SK-N-SH treated with all-trans-retinoic acid at 6 μM for 48 hours (cell line): ENCODE measurements around the gene SAMD15.

ENCODE experiments used
- ATAC-seq: fragments of 200-7000 bp; cut with Tn5 transposase; 3 replicates; pipeline ENCODE4 v1.9.1; 2020; ENCODE audit warnings: mild to moderate bottlenecking, moderate library complexity
- ARNTL ChIP-seq: fragments of 450-650 bp; formaldehyde crosslinking; IDR thresholded peaks from 2 replicates; pipeline ENCODE4 v1.5.0; 2020; ENCODE audit warnings: low read depth, mild to moderate bottlenecking, moderate library complexity, borderline replicate concordance
- BACH2 ChIP-seq: fragments of 250-450 bp; sonication (Bioruptor Pico); IDR thresholded peaks from 2 replicates; pipeline ENCODE4 v1.9.0; 2021; ENCODE audit warnings: mild to moderate bottlenecking, borderline replicate concordance
- CSDC2 ChIP-seq: fragments of 250-450 bp; sonication (Bioruptor Pico); IDR thresholded peaks from 2 replicates; pipeline ENCODE4 v1.5.0; 2020; ENCODE audit warnings: mild to moderate bottlenecking, moderate library complexity
- ESRRG ChIP-seq: fragments of 250-450 bp; sonication (Bioruptor Pico); IDR thresholded peaks from 2 replicates; pipeline ENCODE4 v1.6.1; 2021; ENCODE audit warnings: mild to moderate bottlenecking
- GLIS3 ChIP-seq: fragments of 250-450 bp; sonication (Bioruptor Pico); IDR thresholded peaks from 2 replicates; pipeline ENCODE4 v1.5.0; 2020; ENCODE audit warnings: mild to moderate bottlenecking, moderate library complexity
- ISL1 ChIP-seq: fragments of 250-450 bp; sonication (Bioruptor Pico); IDR thresholded peaks from 2 replicates; pipeline ENCODE4 v2.1.2; 2022; ENCODE audit warnings: mild to moderate bottlenecking, moderate library complexity
- OSR1 ChIP-seq: fragments of 250-450 bp; sonication (Bioruptor Pico); IDR thresholded peaks from 2 replicates; pipeline ENCODE4 v1.8.0; 2022; ENCODE audit warnings: moderate library complexity, mild to moderate bottlenecking, inconsistent platforms
- PPARA ChIP-seq: fragments of 250-450 bp; sonication (Bioruptor Pico); IDR thresholded peaks from 2 replicates; pipeline ENCODE4 v1.5.0; 2020; ENCODE audit warnings: mild to moderate bottlenecking, borderline replicate concordance
- RARB ChIP-seq: fragments of 250-450 bp; sonication (Bioruptor Pico); IDR thresholded peaks from 2 replicates; pipeline ENCODE4 v1.8.0; 2021; ENCODE audit warnings: mild to moderate bottlenecking, moderate library complexity
- SNAI2 ChIP-seq: fragments of 250-450 bp; sonication (Bioruptor Pico); IDR thresholded peaks from 2 replicates; pipeline ENCODE4 v1.5.0; 2020; ENCODE audit warnings: mild to moderate bottlenecking, moderate library complexity
- TCF4 ChIP-seq: fragments of 250-450 bp; sonication (Bioruptor Pico); IDR thresholded peaks from 2 replicates; pipeline ENCODE4 v1.8.0; 2021; ENCODE audit warnings: mild to moderate bottlenecking, moderate library complexity, borderline replicate concordance
- TOX ChIP-seq: fragments of 250-450 bp; sonication (Bioruptor Pico); IDR thresholded peaks from 2 replicates; pipeline ENCODE4 v1.8.0; 2021; ENCODE audit warnings: mild to moderate bottlenecking, moderate library complexity, borderline replicate concordance
- ZC3H10 ChIP-seq: fragments of 250-450 bp; sonication (Bioruptor Pico); IDR thresholded peaks from 2 replicates; pipeline ENCODE4 v1.5.1; 2021; ENCODE audit warnings: mild to moderate bottlenecking, moderate library complexity
- ZFP3 ChIP-seq: fragments of 250-450 bp; sonication (Bioruptor Pico); IDR thresholded peaks from 2 replicates; pipeline ENCODE4 v1.5.0; 2020; ENCODE audit warnings: mild to moderate bottlenecking, moderate library complexity
- ZFP30 ChIP-seq: fragments of 450-650 bp; formaldehyde crosslinking; IDR thresholded peaks from 2 replicates; pipeline ENCODE4 v1.5.0; 2022; ENCODE audit warnings: mild to moderate bottlenecking, moderate library complexity
- ZNF565 ChIP-seq: fragments of 450-650 bp; formaldehyde crosslinking; conservative IDR thresholded peaks from 2 replicates; pipeline ENCODE4 v1.5.0; 2020; ENCODE audit warnings: low read depth, mild to moderate bottlenecking, moderate library complexity
- ZNF8 ChIP-seq: fragments of 450-650 bp; formaldehyde crosslinking; IDR thresholded peaks from 2 replicates; pipeline ENCODE4 v1.5.0; 2020; ENCODE audit warnings: mild to moderate bottlenecking, moderate library complexity
- TF ChIP-seq, protein P1 (sequence below): fragments of 250-450 bp; sonication (Bioruptor Pico); IDR thresholded peaks from 2 replicates; pipeline ENCODE4 v1.5.1; 2021; ENCODE audit warnings: mild to moderate bottlenecking, moderate library complexity
- TF ChIP-seq, protein P2 (sequence below): fragments of 250-450 bp; sonication (Bioruptor Pico); IDR thresholded peaks from 2 replicates; pipeline ENCODE4 v1.5.0; 2020; ENCODE audit warnings: mild to moderate bottlenecking, moderate library complexity
- TF ChIP-seq, protein P3 (sequence below): fragments of 250-450 bp; sonication (Bioruptor Pico); IDR thresholded peaks from 2 replicates; pipeline ENCODE4 v1.5.1; 2020; ENCODE audit warnings: low read depth, mild to moderate bottlenecking, moderate library complexity
- TF ChIP-seq, protein P4 (sequence below): fragments of 250-450 bp; sonication (Bioruptor Pico); IDR thresholded peaks from 2 replicates; pipeline ENCODE4 v1.8.0; 2021; ENCODE audit warnings: low read depth, mild to moderate bottlenecking, moderate library complexity, borderline replicate concordance

Gene SAMD15

DNA sequence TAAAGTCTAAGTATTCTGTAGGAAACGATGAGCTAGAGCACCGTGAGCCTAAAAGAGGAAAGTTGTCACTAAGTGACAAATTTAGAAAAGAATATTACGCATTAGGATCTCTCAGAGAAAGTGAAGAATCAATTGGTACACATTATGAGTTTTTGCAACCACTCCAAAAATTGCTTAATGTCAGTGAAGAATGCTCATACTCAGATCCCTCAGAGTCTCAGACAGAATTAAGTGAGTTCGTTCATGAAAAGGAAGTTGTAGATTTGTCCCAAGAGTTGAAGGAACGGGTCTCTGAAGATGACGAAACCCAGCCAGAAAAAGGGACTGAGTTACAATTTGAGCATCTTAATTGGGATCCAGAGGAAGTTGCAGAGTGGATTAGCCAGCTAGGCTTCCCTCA, 1.5 kb downstream of the SAMD15 start (continued):
- TF ChIP-seq ISL1 (no peak), ZNF565 (CRISPR knock-in tag) (no peak), CSDC2 (no peak), GLIS3 (CRISPR knock-in tag) (no peak), ZFP30 (CRISPR knock-in tag) (no peak), SNAI2 (CRISPR knock-in tag) (no peak), ZFP3 (CRISPR knock-in tag) (no peak)

DNA sequence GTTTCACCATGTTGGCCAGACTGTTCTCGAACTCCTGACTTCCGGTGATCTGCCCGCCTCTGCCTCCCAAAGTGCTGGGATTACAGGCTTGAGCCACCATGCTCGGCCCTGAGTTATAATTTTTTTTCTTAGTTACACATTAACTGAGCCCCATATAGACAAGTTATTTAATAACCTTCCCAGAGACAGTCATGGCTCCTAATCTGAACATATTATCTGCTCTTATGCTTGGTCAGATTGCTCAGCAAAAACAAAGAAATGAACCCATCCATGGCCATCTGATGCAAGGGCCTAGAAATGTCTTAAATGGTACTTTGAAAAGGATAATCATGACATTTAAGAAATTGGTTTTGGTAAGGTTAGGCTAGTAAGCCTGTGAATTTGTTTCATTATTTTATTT, 13.0 kb downstream of the SAMD15 start:
- no peak for ATAC-seq
- TF ChIP-seq, protein P1, sequence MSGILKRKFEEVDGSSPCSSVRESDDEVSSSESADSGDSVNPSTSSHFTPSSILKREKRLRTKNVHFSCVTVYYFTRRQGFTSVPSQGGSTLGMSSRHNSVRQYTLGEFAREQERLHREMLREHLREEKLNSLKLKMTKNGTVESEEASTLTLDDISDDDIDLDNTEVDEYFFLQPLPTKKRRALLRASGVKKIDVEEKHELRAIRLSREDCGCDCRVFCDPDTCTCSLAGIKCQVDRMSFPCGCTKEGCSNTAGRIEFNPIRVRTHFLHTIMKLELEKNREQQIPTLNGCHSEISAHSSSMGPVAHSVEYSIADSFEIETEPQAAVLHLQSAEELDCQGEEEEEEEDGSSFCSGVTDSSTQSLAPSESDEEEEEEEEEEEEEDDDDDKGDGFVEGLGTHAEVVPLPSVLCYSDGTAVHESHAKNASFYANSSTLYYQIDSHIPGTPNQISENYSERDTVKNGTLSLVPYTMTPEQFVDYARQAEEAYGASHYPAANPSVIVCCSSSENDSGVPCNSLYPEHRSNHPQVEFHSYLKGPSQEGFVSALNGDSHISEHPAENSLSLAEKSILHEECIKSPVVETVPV (CRISPR knock-in tag): no peak
- TF ChIP-seq, protein P2, sequence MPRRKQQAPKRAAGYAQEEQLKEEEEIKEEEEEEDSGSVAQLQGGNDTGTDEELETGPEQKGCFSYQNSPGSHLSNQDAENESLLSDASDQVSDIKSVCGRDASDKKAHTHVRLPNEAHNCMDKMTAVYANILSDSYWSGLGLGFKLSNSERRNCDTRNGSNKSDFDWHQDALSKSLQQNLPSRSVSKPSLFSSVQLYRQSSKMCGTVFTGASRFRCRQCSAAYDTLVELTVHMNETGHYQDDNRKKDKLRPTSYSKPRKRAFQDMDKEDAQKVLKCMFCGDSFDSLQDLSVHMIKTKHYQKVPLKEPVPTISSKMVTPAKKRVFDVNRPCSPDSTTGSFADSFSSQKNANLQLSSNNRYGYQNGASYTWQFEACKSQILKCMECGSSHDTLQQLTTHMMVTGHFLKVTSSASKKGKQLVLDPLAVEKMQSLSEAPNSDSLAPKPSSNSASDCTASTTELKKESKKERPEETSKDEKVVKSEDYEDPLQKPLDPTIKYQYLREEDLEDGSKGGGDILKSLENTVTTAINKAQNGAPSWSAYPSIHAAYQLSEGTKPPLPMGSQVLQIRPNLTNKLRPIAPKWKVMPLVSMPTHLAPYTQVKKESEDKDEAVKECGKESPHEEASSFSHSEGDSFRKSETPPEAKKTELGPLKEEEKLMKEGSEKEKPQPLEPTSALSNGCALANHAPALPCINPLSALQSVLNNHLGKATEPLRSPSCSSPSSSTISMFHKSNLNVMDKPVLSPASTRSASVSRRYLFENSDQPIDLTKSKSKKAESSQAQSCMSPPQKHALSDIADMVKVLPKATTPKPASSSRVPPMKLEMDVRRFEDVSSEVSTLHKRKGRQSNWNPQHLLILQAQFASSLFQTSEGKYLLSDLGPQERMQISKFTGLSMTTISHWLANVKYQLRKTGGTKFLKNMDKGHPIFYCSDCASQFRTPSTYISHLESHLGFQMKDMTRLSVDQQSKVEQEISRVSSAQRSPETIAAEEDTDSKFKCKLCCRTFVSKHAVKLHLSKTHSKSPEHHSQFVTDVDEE (CRISPR knock-in tag): no peak
- TF ChIP-seq OSR1 (CRISPR knock-in tag): no peak
- no peak for TF ChIP-seq ARNTL (CRISPR knock-in tag)
- no peak for TF ChIP-seq ESRRG (CRISPR knock-in tag)
- no peak for TF ChIP-seq SNAI2 (CRISPR knock-in tag)
- no peak for TF ChIP-seq ZFP30 (CRISPR knock-in tag)
- no peak for TF ChIP-seq ZC3H10 (CRISPR knock-in tag)
- TF ChIP-seq, protein P3, sequence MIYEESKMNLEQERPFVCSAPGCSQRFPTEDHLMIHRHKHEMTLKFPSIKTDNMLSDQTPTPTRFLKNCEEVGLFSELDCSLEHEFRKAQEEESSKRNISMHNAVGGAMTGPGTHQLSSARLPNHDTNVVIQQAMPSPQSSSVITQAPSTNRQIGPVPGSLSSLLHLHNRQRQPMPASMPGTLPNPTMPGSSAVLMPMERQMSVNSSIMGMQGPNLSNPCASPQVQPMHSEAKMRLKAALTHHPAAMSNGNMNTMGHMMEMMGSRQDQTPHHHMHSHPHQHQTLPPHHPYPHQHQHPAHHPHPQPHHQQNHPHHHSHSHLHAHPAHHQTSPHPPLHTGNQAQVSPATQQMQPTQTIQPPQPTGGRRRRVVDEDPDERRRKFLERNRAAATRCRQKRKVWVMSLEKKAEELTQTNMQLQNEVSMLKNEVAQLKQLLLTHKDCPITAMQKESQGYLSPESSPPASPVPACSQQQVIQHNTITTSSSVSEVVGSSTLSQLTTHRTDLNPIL: no peak
- TF ChIP-seq PPARA (CRISPR knock-in tag): no peak
- no peak for TF ChIP-seq BACH2 (CRISPR knock-in tag)
- no peak for TF ChIP-seq ZFP3 (CRISPR knock-in tag)
- no peak for TF ChIP-seq ZNF8 (CRISPR knock-in tag)
- no peak for TF ChIP-seq ZNF565 (CRISPR knock-in tag)
- TF ChIP-seq TOX (CRISPR knock-in tag): no peak
- TF ChIP-seq, protein P4, sequence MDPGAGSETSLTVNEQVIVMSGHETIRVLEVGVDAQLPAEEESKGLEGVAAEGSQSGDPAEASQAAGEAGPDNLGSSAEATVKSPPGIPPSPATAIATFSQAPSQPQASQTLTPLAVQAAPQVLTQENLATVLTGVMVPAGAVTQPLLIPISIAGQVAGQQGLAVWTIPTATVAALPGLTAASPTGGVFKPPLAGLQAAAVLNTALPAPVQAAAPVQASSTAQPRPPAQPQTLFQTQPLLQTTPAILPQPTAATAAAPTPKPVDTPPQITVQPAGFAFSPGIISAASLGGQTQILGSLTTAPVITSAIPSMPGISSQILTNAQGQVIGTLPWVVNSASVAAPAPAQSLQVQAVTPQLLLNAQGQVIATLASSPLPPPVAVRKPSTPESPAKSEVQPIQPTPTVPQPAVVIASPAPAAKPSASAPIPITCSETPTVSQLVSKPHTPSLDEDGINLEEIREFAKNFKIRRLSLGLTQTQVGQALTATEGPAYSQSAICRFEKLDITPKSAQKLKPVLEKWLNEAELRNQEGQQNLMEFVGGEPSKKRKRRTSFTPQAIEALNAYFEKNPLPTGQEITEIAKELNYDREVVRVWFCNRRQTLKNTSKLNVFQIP (CRISPR knock-in tag): no peak
- no peak for TF ChIP-seq ISL1
- TF ChIP-seq GLIS3 (CRISPR knock-in tag): no peak
- TF ChIP-seq TCF4 (CRISPR knock-in tag): no peak
- no peak for TF ChIP-seq RARB (CRISPR knock-in tag)
- TF ChIP-seq, all 23 proteins: peak for 0

DNA sequence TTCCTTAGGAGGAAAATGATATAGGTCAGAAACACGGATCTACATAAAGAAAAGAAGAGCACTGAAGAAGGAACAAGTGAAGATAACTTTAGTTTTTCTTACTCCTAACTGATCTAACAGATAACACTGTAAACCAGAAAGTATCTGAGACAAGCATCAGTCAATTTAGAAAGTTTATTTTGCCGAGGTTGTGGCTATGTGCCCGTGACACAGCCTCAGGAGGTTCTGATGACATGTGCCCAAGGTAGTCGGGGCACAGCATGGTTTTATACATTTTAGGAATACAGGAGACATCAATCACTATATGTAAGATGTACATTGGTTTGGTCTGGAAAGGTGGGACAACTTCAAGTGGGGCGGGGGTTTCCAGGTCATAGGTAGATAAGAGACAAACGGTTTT, 23.0 kb downstream of the SAMD15 start:
- ATAC-seq: no peak

More for the DNA sequence above, 23.0 kb downstream of the SAMD15 start:
- TF ChIP-seq ZC3H10 (CRISPR knock-in tag) (no peak), PPARA (CRISPR knock-in tag) (no peak), ARNTL (CRISPR knock-in tag) (no peak), ZFP3 (CRISPR knock-in tag) (no peak), RARB (CRISPR knock-in tag) (no peak), ESRRG (CRISPR knock-in tag) (no peak), CSDC2 (no peak), BACH2 (CRISPR knock-in tag) (no peak)
- TF ChIP-seq, protein P2 (CRISPR knock-in tag): no peak
